K562 (cell line): ENCODE data around the gene SURF4. TPM values are rescaled to one million over a fixed set of nuclear protein-coding genes. Genes with fewer than 3 reads are reported as not detected.
A peak's percentile ranks its signal among the peaks of the same experiment; 100 is the strongest.

Experiments
- BMI1 ChIP-seq: fragments of 150-350 bp; IDR thresholded peaks from 2 replicates; pipeline ENCODE4 v1.6.1; 2014; ENCODE audit warnings: low read length
- C11orf30 ChIP-seq: fragments of 450-650 bp; IDR thresholded peaks from 2 replicates; pipeline ENCODE4 v1.6.1; 2016; ENCODE audit warnings: low read depth, mild to moderate bottlenecking
- CAMTA2 ChIP-seq: fragments of 250-450 bp; sonication (Bioruptor Pico); conservative IDR thresholded peaks from 2 replicates; pipeline ENCODE4 v1.5.1; 2022
- HDAC1 ChIP-seq, 2 experiments: fragments of 450-650 bp; IDR thresholded peaks; 2 replicates each; pipeline ENCODE4 v1.6.1; 2016 to 2017; ENCODE audit warnings: inconsistent platforms in 1 of 2, mild to moderate bottlenecking in 1 of 2, moderate library complexity in 1 of 2
- HLTF ChIP-seq: fragments of 450-650 bp; IDR thresholded peaks from 2 replicates; pipeline ENCODE4 v1.6.1; 2016
- KLF6 ChIP-seq: fragments of 250-450 bp; sonication (Bioruptor Pico); IDR thresholded peaks from 2 replicates; pipeline ENCODE4 v1.4.0; 2020; ENCODE audit warnings: mild to moderate bottlenecking, moderate library complexity, borderline replicate concordance
- MYC ChIP-seq, 2 experiments: fragments of 250-450 bp in 1 of 2; sonication (Bioruptor Pico) in 1 of 2; IDR thresholded peaks; 2 replicates each; pipeline versions ENCODE4 v1.5.1 to v1.6.1; 2012 to 2021; ENCODE audit warnings: low read depth in 2 of 2, borderline replicate concordance in 1 of 2, improper control_type of control experiment in 1 of 2, low read length in 1 of 2, mild to moderate bottlenecking in 1 of 2, moderate library complexity in 1 of 2
- PHB ChIP-seq: fragments of 250-450 bp; sonication (Bioruptor Pico); IDR thresholded peaks from 2 replicates; pipeline ENCODE4 v1.5.0; 2021
- PHF20 ChIP-seq: fragments of 450-650 bp; IDR thresholded peaks from 2 replicates; pipeline ENCODE4 v1.6.1; 2018; ENCODE audit not compliant: partially characterized antibody
- RBBP5 ChIP-seq: fragments of 200-600 bp; sonication (generic); IDR thresholded peaks from 2 replicates; pipeline ENCODE4 v1.6.1; 2012; ENCODE audit warnings: borderline replicate concordance, mild to moderate bottlenecking, low read length, control low read depth, inconsistent platforms; ENCODE audit not compliant: insufficient read depth, poor library complexity, severe bottlenecking
- RUNX1 ChIP-seq: sonication (generic); IDR thresholded peaks from 2 replicates; pipeline ENCODE4 v1.6.1; 2016; ENCODE audit warnings: antibody characterized with exemption, low read depth
- SMAD4 ChIP-seq: fragments of 250-450 bp; sonication (Bioruptor Pico); conservative IDR thresholded peaks from 2 replicates; pipeline ENCODE4 v1.8.0; 2021; ENCODE audit warnings: inconsistent platforms, mild to moderate bottlenecking, moderate library complexity
- TOE1 ChIP-seq, 2 experiments: fragments of 450-650 bp in 1 of 2; sonication (generic) in 1 of 2; formaldehyde crosslinking in 1 of 2; IDR thresholded peaks; 2 replicates each; pipeline versions ENCODE4 v1.7.1 to v1.8.0; 2016 to 2022; ENCODE audit warnings: borderline replicate concordance in 2 of 2, mild to moderate bottlenecking in 2 of 2, antibody characterized with exemption in 1 of 2, inconsistent platforms in 1 of 2, low read depth in 1 of 2, missing genetic modification reagents in 1 of 2, moderate library complexity in 1 of 2
- ZSCAN32 ChIP-seq: fragments of 450-650 bp; formaldehyde crosslinking; IDR thresholded peaks from 2 replicates; pipeline ENCODE4 v1.4.0; 2020; ENCODE audit warnings: mild to moderate bottlenecking, moderate library complexity
- polyA plus RNA-seq, 8 experiments: library from polyadenylated mRNA; depleted of rRNA in 4 of 8; stranded (reverse) in 5 of 8; unstranded in 3 of 8; fragments of >200 nt; fragmentation: Nextera tagmentation in 2 of 8; fragmentation: Illumina TruSeq in 1 of 8; extraction: Ambion mirVana in 2 of 8; extraction: Trizol in 1 of 8; gene quantifications; 2 replicates each; pipeline versions ENCODE4 v1.2.1 to v1.2.3, GENCODE V29; 2011 to 2014; ENCODE audit warnings: inconsistent platforms in 1 of 8, missing spikeins in 1 of 8
- total RNA-seq, 7 experiments: library from RNA; depleted of rRNA in 6 of 7; stranded (reverse); fragments of >200 nt in 6 of 7; fragmentation: Illumina TruSeq in 2 of 7; extraction: Trizol in 2 of 7; gene quantifications; 2 replicates each; pipeline versions ENCODE4 v1.2.1 to v1.2.3, GENCODE V29; 2011 to 2021; ENCODE audit warnings: low replicate concordance in 1 of 7
- TF ChIP-seq, protein P1 (sequence below): sonication (generic); formaldehyde crosslinking; IDR thresholded peaks from 2 replicates; pipeline ENCODE4 v1.4.0; 2020; ENCODE audit warnings: mild to moderate bottlenecking, missing genetic modification reagents
- TF ChIP-seq, protein P2 (sequence below): fragments of 450-650 bp; IDR thresholded peaks from 2 replicates; pipeline ENCODE4 v1.6.1; 2016; ENCODE audit warnings: borderline replicate concordance
- TF ChIP-seq, protein P3 (sequence below): sonication (generic); formaldehyde crosslinking; IDR thresholded peaks from 2 replicates; pipeline ENCODE4 v1.8.1; 2023; ENCODE audit warnings: mild to moderate bottlenecking, missing genetic modification reagents
- TF ChIP-seq, protein P4 (sequence below): fragments of 250-450 bp; sonication (Bioruptor Pico); IDR thresholded peaks from 2 replicates; pipeline ENCODE4 v1.8.0; 2022; ENCODE audit warnings: moderate library complexity, mild to moderate bottlenecking, inconsistent platforms

Gene SURF4
- total and polyA plus RNA-seq, 9 of the 15 experiments (the other 6 are each of a cell fraction or from before 2014, with no cell fraction given) = 8.4 to 176 (median 130) TPM

DNA sequence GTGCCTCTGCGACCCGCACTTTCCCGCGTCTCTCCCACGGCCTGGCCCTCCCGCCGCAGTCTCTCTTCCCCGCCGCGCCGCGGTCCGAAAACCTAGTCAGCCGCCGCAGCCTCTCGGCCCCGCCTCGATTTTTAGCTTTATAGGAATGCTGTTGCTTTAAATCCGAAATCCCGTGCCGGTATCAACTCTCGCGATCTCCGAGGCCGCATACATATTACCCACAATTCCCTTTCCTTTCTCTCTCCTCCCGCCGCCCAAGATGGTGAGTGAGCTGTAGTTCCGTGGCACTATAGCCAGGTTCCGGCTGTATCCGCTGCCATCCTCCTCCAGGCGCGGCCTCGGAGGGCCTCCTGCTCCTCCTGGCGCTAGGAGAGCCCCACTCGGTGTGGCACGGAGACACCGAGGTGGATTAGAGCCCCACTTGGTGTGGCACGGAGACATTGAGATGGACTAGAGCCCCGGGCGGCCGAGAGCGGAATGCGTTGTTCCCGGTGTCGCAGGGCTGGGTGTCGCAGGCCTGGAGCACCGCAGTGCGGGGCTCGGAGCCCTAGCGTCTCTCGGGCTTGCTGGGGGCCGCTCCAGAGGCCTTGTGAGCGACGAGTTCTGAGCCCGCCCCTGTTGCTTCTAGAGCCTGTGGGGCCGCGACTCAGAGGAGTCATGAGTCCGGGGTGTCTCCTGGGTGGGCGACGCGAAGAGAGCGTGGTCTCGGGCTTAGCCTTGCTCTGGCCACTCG lies 27.7 kb downstream of the SURF4 start, which contains the start of the genes MED22 and RPL7A (continued):
- TF ChIP-seq SMAD4 = peak; percentile 10; the same call in 1 of the 2 replicates
- TF ChIP-seq KLF6 (CRISPR knock-in tag) = 0 out of 2 replicates have a peak, but pooled peaks have one; percentile 9
- TF ChIP-seq, protein P1, sequence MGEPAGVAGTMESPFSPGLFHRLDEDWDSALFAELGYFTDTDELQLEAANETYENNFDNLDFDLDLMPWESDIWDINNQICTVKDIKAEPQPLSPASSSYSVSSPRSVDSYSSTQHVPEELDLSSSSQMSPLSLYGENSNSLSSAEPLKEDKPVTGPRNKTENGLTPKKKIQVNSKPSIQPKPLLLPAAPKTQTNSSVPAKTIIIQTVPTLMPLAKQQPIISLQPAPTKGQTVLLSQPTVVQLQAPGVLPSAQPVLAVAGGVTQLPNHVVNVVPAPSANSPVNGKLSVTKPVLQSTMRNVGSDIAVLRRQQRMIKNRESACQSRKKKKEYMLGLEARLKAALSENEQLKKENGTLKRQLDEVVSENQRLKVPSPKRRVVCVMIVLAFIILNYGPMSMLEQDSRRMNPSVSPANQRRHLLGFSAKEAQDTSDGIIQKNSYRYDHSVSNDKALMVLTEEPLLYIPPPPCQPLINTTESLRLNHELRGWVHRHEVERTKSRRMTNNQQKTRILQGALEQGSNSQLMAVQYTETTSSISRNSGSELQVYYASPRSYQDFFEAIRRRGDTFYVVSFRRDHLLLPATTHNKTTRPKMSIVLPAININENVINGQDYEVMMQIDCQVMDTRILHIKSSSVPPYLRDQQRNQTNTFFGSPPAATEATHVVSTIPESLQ (CRISPR knock-in tag) = peak; percentile 56; the same call in 1 of the 2 replicates
- TF ChIP-seq HDAC1 (IDR thresholded peaks at IDR 0.05) = peak in 1 of 2 experiments; percentile 78; a peak in 1 of 4 replicates
- TF ChIP-seq, protein P2, sequence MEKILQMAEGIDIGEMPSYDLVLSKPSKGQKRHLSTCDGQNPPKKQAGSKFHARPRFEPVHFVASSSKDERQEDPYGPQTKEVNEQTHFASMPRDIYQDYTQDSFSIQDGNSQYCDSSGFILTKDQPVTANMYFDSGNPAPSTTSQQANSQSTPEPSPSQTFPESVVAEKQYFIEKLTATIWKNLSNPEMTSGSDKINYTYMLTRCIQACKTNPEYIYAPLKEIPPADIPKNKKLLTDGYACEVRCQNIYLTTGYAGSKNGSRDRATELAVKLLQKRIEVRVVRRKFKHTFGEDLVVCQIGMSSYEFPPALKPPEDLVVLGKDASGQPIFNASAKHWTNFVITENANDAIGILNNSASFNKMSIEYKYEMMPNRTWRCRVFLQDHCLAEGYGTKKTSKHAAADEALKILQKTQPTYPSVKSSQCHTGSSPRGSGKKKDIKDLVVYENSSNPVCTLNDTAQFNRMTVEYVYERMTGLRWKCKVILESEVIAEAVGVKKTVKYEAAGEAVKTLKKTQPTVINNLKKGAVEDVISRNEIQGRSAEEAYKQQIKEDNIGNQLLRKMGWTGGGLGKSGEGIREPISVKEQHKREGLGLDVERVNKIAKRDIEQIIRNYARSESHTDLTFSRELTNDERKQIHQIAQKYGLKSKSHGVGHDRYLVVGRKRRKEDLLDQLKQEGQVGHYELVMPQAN = peak; percentile 73; the same call in 1 of the 2 replicates
- TF ChIP-seq PHF20 = peak; percentile 89
- peak; percentile 78; the same call in 1 of the 2 replicates for TF ChIP-seq TOE1 (IDR thresholded peaks at IDR 0.05; ENCODE audit: borderline replicate concordance)
- TF ChIP-seq TOE1 (CRISPR knock-in tag; IDR thresholded peaks at IDR 0.05; ENCODE audit: borderline replicate concordance, low read depth) = no peak
- TF ChIP-seq BMI1 = no peak
- TF ChIP-seq, protein P3, sequence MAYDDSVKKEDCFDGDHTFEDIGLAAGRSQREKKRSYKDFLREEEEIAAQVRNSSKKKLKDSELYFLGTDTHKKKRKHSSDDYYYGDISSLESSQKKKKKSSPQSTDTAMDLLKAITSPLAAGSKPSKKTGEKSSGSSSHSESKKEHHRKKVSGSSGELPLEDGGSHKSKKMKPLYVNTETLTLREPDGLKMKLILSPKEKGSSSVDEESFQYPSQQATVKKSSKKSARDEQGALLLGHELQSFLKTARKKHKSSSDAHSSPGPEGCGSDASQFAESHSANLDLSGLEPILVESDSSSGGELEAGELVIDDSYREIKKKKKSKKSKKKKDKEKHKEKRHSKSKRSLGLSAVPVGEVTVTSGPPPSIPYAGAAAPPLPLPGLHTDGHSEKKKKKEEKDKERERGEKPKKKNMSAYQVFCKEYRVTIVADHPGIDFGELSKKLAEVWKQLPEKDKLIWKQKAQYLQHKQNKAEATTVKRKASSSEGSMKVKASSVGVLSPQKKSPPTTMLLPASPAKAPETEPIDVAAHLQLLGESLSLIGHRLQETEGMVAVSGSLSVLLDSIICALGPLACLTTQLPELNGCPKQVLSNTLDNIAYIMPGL (CRISPR knock-in tag) = peak; percentile 92; the same call in 1 of the 2 replicates
- TF ChIP-seq CAMTA2 (CRISPR knock-in tag) = no peak
- peak; percentile 97 for TF ChIP-seq MYC (IDR thresholded peaks at IDR 0.05; ENCODE audit: low read depth, low read length)
- peak; percentile 94; the same call in 1 of the 2 replicates for TF ChIP-seq MYC (CRISPR knock-in tag; IDR thresholded peaks at IDR 0.05; ENCODE audit: borderline replicate concordance, low read depth)
- peak; percentile 62 for TF ChIP-seq C11orf30
- TF ChIP-seq PHB = no peak
- TF ChIP-seq RUNX1 = 0 out of 2 replicates have a peak, but pooled peaks have one; percentile 20
- TF ChIP-seq ZSCAN32 (CRISPR knock-in tag) = no peak
- peak; percentile 99 for TF ChIP-seq RBBP5
- TF ChIP-seq HLTF = peak; percentile 73; the same call in 1 of the 2 replicates
- TF ChIP-seq, protein P4, sequence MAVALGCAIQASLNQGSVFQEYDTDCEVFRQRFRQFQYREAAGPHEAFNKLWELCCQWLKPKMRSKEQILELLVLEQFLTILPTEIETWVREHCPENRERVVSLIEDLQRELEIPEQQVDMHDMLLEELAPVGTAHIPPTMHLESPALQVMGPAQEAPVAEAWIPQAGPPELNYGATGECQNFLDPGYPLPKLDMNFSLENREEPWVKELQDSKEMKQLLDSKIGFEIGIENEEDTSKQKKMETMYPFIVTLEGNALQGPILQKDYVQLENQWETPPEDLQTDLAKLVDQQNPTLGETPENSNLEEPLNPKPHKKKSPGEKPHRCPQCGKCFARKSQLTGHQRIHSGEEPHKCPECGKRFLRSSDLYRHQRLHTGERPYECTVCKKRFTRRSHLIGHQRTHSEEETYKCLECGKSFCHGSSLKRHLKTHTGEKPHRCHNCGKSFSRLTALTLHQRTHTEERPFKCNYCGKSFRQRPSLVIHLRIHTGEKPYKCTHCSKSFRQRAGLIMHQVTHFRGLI (CRISPR knock-in tag) = 0 out of 2 replicates have a peak, but pooled peaks have one; percentile 17
